LoVo (cell line): ENCODE measurements around the gene MTURN.

Experiments
- DNase-seq: peaks from one replicate; pipeline ENCODE4 v3.0.0-alpha.2; 2016; ENCODE audit warnings: low spot score

The MTURN gene

DNA sequence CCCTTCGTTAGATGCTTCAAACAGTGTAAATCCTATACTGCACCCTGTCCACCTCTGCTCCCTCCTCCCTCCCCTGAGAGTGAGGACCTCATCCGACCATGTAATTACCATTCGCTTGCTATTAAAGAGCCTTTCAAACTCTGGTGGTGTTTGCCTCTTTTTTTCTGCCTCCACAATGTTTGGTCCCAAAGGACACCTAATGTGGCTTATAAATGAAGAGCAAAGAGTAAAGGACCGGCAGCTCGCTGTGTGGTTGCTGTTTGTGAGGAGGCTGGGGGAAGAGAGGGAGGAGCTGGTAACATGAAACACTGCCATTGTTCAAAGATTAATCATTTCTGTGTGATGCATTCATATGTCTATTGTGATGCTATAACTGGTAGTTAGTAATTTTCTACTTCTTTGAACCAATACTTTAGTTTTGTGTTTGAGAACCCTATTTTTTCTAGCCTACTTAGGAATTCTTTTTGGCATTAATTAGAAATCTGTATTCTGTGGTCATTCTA, 27.9 kb downstream of the MTURN start:
- no peak for DNase-seq

- DNase-seq: no peak
Observed at GRCh38 chr7:30163231-30163894, 28.6 kb downstream of the MTURN start.

DNA sequence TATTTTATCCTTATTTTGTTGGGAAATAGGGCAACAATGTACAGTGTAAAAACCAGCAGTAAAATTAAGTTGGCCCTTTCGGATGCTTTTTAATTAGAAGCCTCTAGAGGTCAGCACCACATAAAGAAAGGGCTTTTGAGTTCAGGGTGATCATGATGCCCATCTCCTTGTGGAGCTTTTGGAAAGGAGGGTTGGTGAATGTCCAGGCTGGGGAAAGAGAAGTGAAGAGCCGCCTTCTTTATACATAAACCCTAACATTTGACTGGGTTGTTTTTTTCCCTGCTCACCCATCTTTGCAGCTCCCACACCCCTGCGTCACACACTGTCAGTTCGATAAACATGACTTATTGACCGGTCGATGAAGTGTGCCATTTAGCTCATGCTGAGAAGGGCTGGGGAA, 29.8 kb downstream of the MTURN start:
- DNase-seq: peak; percentile 47

DNA sequence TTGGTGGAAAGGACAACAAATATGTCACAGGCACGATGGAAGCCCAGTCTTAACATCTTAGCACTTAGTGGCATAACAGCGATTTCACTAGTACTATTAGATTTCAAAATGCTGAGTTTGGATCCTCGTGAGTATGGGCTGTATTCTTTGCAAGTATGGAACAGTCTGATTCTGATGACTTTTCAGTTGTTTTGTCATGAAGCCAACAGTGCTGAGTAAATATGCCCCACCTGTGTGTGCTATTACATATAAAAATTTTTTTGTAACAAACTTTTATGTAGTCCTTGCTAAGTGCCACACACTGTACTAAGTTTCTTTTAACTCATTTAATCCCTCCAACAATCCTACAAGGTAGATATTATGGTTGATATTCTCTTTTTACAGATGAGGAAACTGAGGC, 30.8 kb downstream of the MTURN start:
- DNase-seq: no peak

DNA sequence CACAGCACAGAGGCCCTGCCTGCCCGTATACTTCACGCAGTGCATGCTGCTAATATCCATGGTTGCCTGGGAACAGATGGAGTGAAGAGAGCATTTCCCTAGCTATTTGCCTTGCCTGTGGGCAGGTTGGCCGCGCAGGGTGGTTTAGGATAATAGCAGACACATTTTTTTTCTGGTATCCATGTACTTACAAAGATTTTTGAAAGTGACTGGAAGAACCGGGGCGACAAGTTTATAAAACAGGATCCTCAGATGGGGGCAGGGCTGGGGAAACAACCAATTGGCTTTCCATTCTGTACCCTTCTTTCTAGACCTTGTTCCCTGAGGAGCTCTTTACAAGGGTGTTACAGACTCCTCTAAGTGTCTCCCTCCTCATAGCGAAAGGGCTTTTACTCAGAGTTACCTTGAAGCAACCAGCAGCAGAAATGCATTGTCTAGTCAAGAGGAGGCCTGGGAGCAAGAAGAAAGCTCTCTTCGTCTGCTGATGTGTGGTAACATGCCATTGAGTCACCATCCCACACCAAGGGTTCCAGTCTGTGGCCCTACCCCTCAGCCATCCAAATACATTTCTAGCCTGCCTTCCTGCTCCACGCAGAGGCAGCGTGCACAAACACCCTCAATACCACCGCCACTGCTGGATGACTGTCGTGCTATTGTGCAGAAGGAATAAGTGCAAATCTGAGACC, 31.5 kb downstream of the MTURN start:
- DNase-seq: no peak

DNA sequence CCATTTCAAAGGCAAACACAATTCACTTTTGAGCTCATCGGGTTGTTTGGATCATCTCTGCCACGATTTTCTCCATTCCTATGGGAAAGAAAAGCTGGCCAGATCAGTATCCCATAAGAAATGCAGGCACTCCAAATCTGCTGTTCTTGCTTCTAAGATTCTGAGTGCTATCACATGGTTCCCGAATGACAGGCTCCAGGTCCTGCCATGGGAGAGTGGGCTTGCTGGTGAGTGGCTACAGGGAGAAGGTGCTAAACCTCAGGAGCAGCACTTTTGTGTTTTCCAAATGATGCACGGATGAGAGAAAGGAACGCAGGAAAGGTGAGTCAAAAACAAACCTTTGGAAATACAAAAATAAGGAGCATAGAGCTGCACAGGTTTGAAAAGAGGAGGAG, 32.1 kb downstream of the MTURN start:
- no peak for DNase-seq

GRCh38 chr7:30167901-30168300, 33.1 kb downstream of the MTURN start:
- DNase-seq: no peak

GRCh38 chr7:30168835-30169573, 34.2 kb downstream of the MTURN start:
- DNase-seq: no peak

DNA sequence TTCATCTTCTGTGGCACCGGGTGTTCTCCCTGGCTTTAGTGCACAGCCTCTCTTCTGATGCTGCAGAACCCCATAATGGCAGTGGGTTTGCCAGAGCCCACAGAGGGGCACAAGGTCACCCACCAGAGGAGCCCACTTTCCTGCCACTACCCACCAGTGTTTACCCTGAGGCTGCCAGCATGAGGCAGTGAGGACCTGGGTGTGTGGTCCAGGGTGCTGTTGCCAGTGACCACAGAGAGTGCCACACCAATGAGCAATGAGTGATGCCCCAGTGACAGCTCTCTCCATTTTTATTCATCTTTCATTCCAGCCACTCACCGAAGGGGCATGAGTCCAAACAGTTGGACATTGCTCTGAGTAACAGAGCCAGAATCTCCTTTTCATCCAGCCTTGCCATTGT, 34.8 kb downstream of the MTURN start:
- no peak for DNase-seq

GRCh38 chr7:30170476-30171205, 35.9 kb downstream of the MTURN start:
- DNase-seq: no peak

DNA sequence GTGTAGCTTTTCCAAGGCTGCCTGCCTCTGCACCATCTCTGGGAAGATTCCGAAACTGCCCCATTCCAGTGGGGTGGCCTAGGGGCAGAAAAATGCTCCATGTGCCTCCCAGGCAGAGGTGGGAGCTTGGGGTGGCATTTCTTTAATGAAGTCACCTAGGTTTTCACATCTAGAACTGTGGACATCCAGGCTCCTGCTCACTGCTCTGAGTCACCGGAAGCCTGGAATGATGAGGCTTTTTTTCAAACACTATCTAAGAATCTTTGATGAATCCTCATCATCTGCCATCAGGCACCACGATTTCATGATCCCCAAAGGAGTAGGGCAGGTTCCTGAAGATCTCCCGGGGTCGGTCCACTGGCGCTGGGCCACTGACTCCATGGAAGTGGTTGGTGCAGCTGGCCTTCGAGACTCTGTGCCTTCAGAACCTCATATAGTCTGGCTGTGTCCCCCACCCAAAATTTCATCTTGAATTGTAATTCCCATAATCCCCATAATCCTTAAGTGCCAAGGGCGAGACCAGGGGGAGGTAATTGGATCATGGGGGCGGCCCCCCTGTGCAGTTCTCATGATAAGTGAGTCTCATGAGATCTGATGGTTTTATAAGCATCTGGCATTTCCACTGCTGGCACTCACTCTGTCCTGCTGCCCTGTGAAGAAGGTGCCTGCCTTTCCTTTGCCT, 37.1 kb downstream of the MTURN start:
- DNase-seq: no peak

DNA sequence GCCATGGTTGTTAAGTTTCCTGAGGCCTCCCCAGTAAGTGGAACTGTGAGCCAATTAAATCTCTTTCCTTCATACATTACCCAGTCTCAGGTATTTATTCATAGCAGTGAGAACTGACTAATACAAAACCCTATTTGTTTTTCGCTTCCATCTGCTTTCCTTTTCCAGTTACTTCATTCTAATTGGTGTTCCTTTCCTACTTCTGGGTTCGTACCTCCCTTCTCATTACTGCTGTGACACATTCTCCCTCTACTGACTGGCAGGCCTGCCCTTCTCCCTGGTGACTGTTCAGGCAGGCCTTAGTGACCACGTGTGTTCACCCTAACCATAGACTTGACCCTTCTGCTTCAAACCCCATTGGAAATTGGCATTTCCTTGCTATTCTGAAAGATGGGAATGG, 37.7 kb downstream of the MTURN start:
- DNase-seq: no peak

DNA sequence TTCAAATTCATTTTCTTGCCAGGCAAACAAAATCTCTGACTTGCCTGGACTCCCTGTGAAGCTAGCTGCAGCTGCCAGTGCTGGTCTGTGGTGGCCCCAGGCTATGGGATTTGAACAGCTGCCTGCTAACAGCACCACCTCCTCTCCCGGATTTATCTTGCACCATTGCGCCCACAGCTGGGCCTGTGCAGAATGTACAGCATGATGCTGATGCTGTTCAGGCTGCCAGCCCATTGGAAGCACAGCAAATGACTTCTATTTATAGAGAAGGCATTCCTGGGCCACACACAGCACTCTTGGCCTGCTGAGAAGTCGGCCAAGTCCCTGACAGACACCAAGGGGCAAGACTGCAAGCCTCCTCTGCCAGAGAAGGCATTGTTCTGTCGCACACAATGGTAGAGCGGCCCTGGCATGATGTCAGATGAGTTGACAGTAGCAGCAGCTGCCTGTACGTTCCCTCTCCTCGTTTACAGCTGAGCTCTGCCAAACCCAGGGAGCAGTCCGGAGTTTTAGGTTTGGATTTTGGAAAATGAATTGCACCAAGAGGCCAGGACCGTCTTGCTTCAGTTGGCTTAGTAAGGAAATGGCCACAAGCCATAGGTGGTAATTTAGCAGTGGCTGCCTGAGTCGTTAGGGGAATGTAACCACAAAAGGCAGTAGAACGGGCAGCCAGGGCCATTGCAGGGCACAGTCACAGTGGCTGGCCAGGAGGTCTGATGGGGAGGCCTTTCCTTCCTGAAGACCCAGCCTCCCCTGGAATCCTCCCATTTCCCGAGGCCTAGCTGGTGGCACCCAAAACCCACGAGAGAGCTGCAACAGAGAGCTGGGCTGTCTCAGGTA, 38.5 kb downstream of the MTURN start:
- no peak for DNase-seq

GRCh38 chr7:30175180-30175579, 40.4 kb downstream of the MTURN start:
- no peak for DNase-seq

DNA sequence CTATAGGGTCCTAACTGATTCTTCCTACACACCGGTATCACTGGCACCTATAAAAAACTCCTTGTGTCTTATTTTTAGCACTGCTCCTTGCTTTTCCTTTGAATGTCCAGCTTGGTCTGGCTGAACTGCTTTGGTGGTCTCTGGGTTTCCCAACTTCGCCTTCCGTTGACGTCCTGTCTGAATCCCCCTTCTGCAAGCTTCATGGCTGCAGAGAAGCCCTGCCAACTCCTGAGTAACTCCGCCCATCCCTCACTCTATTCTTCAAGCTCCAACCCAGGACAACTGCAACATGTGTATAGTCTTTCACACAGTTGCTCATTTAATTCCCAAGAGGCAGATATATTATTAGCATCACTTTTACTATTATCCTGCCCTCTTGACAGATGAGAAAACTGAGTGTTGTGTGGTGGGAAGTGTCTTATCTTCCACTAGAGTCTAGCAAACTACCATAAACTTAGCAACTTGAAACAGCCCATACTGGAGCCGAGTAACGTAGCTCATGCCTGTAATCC, 40.9 kb downstream of the MTURN start:
- DNase-seq: no peak

GRCh38 chr7:30176463-30177109, 41.8 kb downstream of the MTURN start:
- no peak for DNase-seq

- DNase-seq: no peak
Observed at GRCh38 chr7:30177186-30177585, 42.4 kb downstream of the MTURN start.

DNA sequence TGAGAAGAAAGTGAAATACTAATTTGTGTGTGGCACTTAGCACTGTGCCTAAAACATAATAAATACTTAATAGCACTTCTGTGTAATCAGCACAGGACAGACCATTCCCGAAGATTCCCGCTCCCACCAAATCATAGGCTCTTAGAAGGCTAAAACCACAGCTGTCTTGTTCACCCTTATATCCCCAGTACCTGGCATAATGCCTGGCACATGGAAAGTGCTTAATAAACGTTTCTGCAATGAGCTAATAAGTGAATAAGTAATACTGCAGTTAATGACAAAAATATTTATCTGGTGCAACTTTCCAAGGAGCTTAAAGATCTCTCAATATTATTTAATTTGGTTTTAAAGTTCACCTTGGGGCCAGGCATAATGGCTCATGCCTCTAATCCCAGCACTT, 43.2 kb downstream of the MTURN start:
- no peak for DNase-seq

DNA sequence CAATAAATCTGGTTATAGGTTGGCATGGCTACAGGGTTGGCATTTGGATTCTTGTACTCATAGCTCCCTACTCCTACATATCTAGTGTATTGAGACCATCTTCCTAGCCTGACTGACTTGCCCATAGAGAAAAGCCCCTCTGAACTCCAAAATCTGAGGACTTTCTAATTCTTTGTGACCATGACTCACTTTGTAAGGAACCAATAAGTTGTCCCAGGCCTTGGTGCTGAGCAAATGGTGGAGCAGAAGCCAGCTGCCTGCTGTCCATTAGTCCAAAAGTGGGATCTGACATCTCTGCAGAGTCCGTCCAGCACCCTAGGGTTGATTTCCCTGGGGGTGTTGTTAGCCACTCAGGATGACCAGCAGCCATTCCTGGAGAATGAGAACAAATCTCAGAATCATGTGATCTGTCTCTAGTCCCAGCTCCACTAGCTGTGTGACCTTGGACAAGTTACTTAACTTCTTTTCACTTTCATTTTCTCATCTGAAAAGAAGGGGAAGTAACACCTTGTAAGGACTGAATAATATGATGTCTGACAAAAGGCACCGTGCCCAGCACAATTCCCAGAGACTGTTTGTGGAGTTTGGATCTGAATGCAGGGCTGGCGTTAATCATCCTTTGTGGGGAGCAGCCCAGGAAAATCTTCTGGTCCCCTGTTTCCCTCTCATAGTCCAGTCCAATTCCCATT, 44.1 kb downstream of the MTURN start:
- no peak for DNase-seq

DNA sequence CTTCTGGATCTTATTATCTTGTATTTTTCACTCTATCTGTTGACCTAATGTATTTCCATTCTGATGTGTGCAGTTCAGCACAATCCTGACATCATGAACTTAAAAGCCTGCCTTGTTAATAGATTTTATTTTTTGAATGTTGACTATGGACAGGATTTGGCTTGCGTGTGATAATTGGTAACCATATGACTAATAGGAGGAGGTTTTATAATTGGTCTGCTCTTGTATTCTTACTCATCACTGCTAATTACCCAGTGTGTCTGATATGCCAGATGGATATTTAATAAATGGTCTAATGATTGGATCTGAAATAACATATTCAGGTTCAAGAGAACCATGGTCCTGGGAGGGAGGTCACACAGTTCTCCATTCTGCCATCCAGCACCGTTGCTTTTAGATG, 45.9 kb downstream of the MTURN start:
- no peak for DNase-seq
